HG02588 (cell line): ENCODE measurements around the gene VPS54.
"Not testable (repeated sequence)": the region's sequence is repeated elsewhere in the genome, so short reads cannot be mapped to it uniquely, and the experiment has no call there.

Source experiments
- ATAC-seq: cut with Tn5 transposase; IDR thresholded peaks from one replicate; pipeline ENCODE4 v1.9.1; 2021; ENCODE audit warnings: mild to moderate bottlenecking, moderate library complexity; ENCODE audit not compliant: unreplicated experiment

The VPS54 gene

GRCh38 chr2:63874204-63875130, 144.8 kb downstream of the VPS54 start:
- no peak for ATAC-seq

DNA sequence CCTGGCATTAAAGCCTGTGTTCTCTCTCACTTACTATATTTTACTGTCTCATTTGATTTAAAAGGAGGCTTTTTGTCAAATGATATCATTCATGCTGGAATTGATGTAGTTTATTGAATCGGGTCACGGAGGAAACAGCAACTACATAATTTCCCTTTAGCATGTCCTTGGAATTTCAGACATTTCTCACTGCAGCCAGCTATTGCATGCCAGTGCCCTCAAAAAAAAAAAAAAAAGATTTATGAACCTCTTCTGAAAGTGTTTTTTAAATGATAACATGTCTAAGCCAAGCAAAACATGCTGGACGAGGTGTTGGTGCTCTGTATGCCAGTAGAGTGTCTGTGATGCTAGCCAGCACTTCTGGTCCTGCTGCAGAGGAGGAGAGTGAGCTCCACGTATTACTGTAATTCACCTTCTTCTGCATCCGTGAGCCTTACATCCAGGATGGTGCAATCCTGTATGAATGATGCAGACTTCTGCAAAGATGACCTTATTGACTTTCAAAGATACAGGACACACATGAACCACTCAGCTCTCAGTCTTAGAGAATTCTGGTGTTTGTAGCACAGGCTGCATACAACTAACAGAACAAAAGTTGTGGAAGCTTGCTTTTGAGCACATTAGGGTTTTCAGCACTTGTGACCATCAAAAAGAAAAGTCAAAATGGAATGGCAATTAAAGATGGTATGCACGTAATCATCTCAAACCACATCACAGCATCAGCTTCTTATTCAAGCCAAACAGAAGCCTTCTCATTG, 146.5 kb downstream of the VPS54 start:
- no peak for ATAC-seq

GRCh38 chr2:63871864-63872263, 147.4 kb downstream of the VPS54 start:
- no peak for ATAC-seq

- ATAC-seq, result no peak
These were observed 148.5 kb downstream of the VPS54 start for GRCh38 chr2:63870679-63871078.

DNA sequence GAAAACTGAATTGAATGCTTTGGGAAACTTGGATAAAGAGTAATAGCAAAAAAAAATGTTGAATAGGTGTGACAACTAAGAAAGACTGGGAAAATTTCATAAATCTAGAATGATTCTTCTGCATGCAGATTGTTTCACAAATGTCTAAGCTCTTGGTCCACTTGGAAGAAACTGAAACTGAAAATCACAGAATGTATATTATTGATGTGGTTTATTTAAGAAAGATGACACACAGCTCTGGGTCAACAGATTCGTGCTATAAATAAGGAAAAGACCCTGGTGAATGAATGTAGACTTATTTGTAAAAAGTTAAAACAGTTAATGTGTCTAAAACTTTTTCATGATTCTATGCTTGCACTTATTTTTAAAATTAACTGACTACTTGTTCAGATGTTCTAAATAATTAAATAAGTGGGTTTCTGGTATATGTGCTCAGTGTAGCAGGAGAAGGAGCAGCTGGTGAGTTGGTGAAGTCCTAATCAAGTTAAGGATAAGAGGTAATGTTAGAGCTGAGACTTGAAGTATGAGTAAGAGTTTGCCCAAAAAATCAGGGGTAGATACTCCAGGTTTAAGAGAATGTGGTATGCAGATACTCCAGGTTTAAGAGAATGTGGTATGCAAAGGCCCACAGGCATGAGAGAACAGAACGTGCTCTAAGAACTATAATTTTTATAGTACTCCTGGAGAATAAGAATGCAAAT, 153.1 kb downstream of the VPS54 start:
- no peak for ATAC-seq

GRCh38 chr2:63865159-63865799, 153.9 kb downstream of the VPS54 start:
- no peak for ATAC-seq

GRCh38 chr2:63863707-63864106, 155.5 kb downstream of the VPS54 start:
- ATAC-seq, result no peak

GRCh38 chr2:63862806-63863205, 156.4 kb downstream of the VPS54 start:
- ATAC-seq, result no peak

- peak; percentile 52 for ATAC-seq
These were observed 157.9 kb downstream of the VPS54 start for GRCh38 chr2:63861220-63861822.

DNA sequence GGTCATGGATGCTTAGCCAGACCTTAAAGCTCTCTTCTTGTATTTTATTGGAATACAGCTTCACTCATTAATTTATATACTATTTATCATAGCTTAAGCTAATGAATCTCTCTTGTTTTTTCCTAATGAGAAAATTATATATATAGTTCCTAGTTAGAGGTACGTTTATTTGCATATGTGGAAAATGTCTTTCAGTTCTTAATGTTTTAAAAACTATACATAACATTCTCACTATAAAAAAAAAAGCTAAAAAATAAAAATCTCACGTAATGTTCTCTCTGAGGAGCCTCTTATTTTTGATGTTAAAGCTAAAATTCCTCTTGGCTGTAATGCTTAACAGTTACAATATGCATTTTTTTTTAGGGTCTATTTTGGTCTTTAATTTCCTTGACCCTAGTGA, 160.9 kb downstream of the VPS54 start:
- ATAC-seq, result no peak

DNA sequence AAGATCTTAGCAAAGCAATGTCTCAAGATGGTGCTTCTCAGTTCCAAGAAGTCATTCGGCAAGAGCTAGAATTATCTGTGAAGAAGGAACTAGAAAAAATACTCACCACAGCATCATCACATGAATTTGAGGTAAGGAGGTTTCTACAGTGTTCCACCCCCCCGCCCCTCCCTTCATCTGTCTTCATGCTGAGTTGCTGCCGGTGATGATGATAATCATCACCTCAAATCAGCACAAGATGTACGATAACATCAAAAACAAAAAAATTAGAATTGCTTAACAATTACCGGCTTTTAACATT, 163.0 kb downstream of the VPS54 start:
- no peak for ATAC-seq

DNA sequence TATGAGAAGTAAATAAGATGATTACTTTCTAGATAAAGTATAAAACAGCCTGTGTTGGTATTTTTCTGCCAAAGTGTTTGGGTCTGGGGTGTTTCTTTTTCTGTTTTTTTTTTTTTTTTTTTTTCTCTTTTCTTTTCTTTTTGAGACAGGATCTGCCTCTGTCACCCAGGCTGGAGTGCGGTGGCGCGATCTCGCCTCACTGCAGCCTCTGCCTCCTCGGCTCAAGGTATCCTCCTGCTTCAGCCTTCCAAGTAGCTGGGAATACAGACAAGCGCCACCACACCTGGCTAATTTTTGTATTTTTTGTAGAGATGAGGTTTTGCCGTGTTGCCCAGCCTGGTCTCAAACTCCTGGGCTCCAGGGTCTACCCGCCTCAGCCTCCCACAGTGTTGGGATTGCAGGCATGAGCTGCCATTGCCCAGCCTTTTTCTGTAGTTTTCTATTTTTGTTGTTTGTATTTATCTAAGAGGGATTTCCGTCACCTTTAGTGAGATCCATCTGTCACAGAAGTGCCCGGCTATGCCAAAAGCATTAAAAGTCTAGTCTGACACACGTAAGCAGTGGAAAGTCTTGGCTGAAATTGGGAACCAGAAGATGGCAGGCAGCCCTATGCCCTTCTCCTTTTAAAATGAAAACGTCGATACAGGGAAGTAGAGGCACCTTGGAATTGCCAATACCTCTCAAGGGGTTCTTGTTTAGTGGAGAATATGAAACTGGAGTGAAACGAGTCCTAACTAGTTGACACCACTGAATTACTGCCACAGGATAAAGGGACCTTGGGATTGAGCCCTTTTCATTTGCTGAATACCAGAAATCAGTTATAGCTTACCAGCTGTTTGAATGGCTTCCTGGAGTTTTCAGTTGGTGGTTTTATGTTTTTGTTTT, 163.6 kb downstream of the VPS54 start:
- ATAC-seq, result no peak

GRCh38 chr2:63853527-63854310, 165.5 kb downstream of the VPS54 start:
- no peak for ATAC-seq

DNA sequence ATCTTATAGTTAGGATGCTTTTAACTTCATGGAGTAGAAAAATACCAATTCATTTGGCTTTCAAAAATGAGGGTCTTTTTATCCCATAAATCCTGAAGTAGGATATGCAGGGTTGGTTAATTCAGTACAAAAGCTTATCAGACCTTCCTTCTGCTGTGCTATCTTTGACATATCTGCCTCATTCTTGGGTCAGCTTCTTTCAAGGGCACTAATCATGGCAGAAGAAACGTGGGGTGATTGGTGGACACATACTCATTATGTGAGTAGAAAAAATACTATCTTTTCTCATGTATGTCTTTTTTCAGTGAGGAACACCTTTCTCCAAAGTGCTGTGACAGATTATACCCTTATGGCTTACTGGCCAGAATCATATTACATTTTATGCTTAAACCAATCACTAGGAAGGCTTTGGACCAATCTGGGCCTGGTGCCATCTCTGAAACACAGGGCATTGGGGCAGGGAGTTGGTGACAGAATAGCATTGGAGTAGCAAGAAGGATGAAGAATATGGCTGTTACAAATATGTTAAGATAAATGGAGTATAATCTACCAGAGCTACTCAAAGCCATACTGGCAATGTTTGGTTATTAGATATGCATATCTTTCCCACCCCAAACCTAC, 167.4 kb downstream of the VPS54 start:
- no peak for ATAC-seq

DNA sequence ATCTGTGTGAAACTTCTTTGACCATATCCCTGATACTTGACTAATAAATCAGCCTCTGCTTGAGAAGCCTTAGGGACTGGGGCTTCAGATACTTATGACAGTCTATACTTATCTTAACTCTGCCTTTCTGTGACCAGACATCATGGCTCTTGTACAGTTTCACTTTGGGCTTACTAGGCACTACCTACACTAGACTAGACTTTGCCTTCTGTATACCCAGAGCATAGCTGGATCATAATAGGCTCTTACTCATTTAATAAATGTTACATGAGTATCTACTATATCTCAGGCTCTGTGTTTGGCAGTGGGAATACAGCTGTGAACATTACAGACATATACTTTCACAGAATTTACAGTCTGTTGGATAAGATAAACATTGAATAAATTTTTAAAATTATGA, 168.6 kb downstream of the VPS54 start:
- ATAC-seq, result no peak

- no peak for ATAC-seq
These were observed 169.0 kb downstream of the VPS54 start for GRCh38 chr2:63850204-63850571.

GRCh38 chr2:63849381-63850203, 169.6 kb downstream of the VPS54 start:
- ATAC-seq, result no peak

DNA sequence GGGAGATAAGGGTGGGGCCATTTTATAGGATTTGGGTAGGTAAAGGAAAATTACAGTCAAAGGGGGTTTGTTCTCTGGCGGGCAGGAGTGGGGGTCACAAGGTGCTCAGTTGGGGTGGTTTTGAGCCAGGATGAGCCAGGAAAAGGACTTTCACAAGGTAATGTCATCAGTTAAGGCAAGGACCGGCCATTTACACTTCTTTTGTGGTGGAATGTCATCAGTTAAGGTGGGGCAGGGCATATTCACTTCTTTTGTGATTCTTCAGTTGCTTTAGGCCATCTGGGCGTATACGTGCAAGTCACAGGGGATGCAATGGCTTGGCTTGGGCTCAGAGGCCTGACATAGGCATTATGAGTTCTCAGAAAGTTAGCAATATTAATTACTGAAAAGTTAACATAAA, 171.7 kb downstream of the VPS54 start:
- ATAC-seq, result not testable (repeated sequence)
